ENCODE measurements around the gene KLHL15. TPM values are rescaled to one million over a fixed set of nuclear protein-coding genes. Genes with fewer than 3 reads are reported as not detected.
"Not testable (repeated sequence)": the region's sequence is repeated elsewhere in the genome, so short reads cannot be mapped to it uniquely, and the experiment has no call there.

Gene KLHL15, protein sequence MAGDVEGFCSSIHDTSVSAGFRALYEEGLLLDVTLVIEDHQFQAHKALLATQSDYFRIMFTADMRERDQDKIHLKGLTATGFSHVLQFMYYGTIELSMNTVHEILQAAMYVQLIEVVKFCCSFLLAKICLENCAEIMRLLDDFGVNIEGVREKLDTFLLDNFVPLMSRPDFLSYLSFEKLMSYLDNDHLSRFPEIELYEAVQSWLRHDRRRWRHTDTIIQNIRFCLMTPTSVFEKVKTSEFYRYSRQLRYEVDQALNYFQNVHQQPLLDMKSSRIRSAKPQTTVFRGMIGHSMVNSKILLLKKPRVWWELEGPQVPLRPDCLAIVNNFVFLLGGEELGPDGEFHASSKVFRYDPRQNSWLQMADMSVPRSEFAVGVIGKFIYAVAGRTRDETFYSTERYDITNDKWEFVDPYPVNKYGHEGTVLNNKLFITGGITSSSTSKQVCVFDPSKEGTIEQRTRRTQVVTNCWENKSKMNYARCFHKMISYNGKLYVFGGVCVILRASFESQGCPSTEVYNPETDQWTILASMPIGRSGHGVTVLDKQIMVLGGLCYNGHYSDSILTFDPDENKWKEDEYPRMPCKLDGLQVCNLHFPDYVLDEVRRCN
- total RNA-seq: 6.2 TPM

DNA sequence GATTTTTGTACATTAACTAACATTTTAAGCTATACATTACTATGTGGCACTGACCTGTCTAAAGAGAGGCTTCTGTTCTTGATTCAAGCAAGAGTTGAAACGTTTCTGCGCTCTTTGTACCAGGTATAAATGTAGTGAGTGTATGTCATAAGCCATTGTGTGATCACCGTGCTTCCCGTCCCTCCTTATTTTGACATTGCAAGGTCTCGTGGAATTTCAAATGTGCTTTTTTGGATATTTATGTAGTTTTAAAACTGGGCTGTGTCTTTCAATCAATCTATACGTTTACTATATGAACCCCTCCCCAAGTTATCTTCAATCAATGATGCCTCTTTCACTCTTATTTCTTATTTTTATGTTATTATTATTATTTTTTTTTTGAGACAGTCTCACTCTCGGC, at the start of gene KLHL15:
Gene KLHL15, minus strand, starts transcription at position 101 of the 400 bp plus-strand sequence. CDS start 20,493 bp downstream, outside the sequence.
- no peak for DNase-seq (ENCODE audit: low spot score)

- no peak for DNase-seq (ENCODE audit: low spot score)
Observed at GRCh38 chrX:24069877-24070276, 42.9 kb upstream of the KLHL15 start.

- no peak for DNase-seq (ENCODE audit: low spot score)
Observed at GRCh38 chrX:24063488-24063887, 36.5 kb upstream of the KLHL15 start.

- DNase-seq (ENCODE audit: low spot score): no peak
Observed at GRCh38 chrX:24055043-24055356, 28.0 kb upstream of the KLHL15 start.

- DNase-seq (ENCODE audit: low spot score): peak; percentile 94
Observed at GRCh38 chrX:24054182-24055042, 27.4 kb upstream of the KLHL15 start, which contains the start of gene EIF2S3. Gene EIF2S3, plus strand, starts transcription at chrX:24054956. Its CDS starts 13 bp downstream, at chrX:24054969.

DNA sequence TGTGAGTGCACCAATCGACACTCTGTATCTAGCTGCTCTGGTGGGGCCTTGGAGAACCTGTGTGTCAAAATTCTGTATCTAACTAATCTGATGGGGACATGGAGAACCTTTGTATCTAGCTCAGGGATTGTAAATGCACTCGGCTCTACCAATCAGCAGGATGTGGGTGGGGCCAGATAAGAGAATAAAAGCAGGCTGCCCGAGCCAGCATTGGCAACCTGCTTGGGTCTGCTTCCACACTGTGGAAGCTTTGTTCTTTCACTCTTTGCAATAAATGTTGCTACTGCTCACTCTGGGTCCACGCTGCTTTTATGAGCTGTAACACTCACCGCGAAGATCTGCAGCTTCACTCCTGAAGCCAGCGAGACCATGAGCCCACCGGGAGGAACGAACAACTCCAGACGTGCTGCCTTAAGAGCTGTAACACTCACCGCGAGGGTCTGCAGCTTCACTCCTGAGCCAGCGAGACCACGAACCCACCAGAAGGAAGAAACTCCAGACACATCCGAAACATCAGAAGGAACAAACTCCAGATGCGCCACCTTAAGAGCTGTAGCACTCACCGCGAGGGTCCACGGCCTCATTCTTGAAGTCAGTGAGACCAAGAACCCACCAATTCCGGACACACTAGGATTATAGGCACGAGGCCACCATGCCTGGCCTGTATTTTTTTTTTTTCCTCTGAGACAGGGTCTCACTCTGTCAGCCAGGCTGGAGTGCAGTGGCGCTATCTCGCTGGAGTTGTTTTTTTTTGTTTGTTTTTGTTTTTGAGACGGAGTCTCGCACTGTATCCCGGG, 23.7 kb upstream of the KLHL15 start:
- not testable (repeated sequence) for DNase-seq (ENCODE audit: low spot score)

DNA sequence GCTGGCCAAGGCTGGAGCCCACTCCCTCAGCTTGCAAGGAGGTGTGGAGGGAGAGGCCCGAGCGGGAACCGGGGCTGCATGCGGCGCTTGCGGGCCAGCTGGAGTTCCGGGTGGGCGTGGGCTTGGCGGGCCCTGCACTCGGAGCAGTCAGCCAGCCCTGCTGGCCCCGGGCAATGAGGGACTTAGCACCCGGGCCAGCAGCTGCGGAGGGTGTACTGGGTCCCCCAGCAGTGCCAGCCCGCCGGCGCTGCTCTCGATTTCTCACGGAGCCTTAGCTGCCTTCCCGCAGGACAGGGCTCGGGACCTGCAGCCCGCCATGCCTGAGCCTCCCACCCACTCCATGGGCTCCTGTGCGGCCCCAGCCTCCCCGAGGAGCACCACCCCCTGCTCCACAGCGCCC, 22.7 kb upstream of the KLHL15 start:
- not testable (repeated sequence) for DNase-seq (ENCODE audit: low spot score)

- not testable (repeated sequence) for DNase-seq (ENCODE audit: low spot score)
Observed at GRCh38 chrX:24046060-24046459, 19.1 kb upstream of the KLHL15 start.

DNA sequence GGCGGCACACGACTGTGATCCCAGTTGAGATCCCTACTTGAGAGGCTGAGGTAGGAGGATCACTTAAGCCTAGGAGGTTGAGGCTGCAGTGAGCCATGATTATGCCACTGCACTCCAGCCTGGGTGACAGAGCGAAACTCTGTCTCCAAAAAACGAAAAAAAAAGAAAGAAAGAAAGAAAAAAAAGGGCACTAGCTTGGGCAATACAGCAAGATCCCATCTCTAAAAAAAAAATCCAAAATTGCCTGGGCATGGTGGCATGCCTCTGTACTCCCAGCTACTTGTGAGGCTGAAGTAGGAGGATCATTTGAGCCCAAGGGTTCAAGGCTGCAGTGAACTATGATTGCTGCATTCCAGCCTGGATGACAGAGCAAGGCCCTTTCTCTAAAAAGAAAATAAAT, 10.7 kb upstream of the KLHL15 start:
- no peak for DNase-seq (ENCODE audit: low spot score)

DNA sequence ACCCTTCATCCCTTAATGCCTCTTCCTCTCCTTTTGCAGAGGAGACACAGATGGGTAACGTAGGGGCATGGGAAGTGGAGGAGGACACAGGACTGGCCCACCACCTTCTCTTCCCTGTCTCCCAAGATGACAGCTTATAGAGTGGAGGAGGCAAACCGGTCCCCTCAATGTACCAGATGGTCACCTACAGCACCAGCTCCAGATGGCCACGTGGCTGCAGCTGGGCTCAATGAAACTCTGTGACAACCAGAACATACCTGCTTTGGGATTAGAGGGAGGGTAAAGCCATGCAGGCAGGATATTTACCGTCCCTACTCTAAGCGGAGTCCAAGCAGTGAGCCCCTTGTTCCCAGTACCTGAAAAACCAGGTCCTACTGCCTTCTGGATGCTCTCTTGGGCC, 7.5 kb upstream of the KLHL15 start:
- DNase-seq (ENCODE audit: low spot score): no peak

DNA sequence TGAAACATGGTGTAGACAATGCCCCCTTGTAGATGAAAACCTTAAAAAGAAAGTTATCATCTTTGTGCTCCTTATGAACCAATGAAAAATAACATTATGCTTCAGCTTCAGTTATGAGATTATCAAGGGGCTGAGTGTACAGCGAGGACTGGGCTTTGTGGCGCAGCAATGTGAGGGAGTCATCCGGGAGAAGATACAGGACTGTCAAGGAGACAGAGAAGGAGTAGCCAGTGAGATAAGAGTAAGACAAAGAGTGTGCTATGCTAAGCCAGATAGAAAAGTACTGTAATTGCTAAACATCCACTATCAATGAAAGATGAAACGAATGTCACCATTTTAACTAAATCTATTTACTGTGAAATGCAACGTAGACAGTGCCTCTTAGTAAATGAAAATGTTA, 3.6 kb upstream of the KLHL15 start:
- DNase-seq (ENCODE audit: low spot score): no peak

- DNase-seq (ENCODE audit: low spot score): no peak
Observed at GRCh38 chrX:24027985-24028384, 999 bp upstream of the KLHL15 start.

DNA sequence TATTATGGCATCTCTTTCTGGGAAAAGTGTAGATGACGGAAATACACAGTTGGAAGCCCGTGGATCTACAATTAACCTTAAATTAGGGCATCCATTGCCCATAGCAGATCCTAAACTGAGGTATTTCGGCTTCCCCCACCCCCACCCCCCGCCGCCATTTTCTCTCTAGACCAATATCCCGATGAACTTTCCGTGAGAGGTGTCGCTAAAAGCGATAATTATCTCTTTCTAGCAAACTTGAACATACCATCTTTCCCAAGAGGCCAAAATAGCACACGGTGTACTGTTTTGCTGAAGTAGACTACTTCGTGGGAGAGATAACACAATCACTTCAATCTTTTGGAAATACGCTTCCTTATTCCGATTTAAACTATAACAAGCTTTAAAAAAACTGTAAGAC, 554 bp downstream of the KLHL15 start:
- no peak for DNase-seq (ENCODE audit: low spot score)

GRCh38 chrX:24025741-24026403, 1.1 kb downstream of the KLHL15 start:
- DNase-seq (ENCODE audit: low spot score): no peak

DNA sequence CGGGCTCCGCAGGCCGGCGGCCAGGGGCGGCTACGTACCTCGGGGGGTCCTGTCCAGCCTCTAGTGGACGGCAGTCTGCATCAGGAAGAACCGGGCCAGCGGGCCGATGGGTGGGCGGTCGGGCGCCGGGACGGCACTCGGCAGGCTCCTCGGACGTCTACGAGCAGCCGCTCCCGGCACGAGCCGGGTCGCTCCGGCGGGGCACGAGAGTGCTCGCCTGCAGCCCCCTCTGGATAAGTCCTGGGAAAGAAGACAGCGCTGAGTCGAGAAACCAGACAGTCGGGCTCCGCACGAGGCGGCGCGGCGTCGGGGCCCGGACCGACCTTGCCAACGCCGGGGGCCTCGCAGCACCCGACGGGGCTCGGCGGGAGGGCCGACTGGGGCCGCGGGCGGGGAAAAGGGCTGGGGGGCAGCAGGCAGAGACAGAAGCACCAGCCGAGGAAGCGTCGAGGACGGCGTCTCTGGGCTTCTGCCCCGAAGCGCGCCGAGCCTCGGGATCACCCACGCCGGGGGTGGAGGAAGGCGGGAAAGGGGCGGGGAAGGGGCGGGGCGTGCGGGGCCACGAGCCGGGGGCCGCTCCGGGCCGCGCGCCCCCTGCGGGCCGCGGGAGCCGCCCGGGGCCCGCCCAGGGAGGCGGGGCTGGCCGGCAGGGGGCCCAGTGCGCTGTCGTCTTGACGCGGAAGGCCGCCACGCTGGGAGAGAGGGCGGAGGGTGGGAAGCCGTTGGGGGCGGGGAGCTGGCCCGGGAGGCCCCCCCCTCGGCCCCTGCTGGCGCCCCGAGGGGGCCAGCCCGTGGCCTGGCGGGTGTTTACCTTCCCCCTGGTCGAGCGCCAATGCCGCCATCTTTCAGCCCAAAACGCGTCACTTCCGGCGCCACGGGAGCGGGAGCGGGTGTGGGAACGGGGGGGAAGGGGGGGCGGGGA, 1.9 kb downstream of the KLHL15 start:
- DNase-seq (ENCODE audit: low spot score): peak; percentile 84

DNA sequence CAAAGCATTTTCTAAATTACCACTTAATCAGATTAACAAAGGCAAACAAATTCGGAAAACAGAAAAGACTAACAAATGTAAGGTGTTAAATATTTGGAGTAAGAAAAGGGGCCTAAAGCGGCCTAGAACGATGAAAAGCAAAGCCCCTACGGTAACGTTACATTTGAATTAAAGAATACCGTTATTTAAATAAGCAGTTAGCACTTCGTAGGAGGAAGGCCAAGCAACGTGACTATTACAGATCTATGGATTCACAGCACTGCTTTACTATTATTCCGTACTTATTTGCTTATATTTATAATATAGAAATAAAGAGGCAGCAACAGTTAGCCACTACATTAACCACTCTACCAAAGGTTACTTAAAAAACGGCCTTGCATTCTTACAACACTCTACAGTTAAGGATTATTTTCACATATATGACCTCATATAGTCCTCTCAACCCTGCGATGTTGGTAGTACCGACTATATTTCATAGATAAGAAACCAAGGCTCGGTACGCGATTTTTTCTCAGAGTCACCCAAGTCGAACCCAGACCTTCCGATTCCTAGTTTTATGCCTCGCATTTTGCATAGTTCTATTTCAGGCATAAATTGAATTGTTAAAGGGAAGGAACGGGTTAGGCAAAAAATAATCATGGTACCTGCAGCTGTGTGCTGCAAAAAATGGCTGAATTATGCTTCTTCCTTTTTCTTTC, 2.9 kb downstream of the KLHL15 start:
- no peak for DNase-seq (ENCODE audit: low spot score)

GRCh38 chrX:24023544-24023943, 3.4 kb downstream of the KLHL15 start:
- no peak for DNase-seq (ENCODE audit: low spot score)

DNA sequence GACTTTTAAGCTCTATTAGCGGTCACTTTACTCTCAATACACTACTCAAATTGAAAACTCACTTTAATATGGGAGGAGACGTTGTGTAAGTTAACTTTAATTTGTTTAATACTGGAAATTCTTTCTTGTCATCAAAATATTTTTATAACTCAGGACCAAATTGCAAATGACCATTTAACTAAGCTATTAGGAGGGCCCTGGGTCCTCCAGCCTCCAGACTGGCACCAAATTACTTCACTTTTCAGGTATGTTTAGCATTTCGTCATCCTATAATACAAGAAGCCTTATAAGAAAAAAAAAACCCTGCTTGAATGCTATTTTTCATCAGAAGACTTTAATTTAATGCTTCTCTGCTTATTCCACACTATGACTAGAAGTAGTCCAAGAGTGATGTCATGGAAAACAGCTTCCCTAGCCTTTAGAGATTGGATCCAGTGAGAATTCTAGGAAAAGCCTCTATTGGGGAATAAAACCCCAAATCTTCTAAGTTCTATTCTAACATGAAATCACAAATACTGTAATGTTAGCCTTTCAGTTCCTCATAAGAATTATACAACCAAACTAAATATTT, 6.6 kb downstream of the KLHL15 start:
- no peak for DNase-seq (ENCODE audit: low spot score)

DNA sequence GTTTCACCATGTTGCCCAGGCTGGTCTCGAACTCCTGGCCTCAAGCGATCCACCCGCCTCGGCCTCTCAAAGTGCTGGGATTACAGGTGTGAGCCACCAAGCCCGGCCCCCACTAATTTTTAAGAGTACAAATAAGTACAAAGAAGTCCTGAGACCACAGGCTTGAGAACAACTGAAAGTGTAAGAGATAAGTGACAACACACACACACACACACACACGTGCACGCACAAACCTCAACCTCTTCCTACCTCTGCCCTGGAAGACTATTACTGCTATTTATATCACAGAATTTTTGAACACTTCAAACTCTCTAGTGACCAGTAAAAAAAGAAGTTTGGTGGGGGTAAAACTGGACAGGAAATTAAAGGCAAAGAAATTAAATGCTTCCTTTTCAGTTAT, 7.5 kb downstream of the KLHL15 start:
- no peak for DNase-seq (ENCODE audit: low spot score)
